Endothelial cell of umbilical vein (primary cell): ENCODE results near the gene BCAS3.

Experiments used
- POLR2A ChIP-seq: IDR thresholded peaks from 2 replicates; pipeline ENCODE4 v1.6.1; 2012; ENCODE audit warnings: low read depth, mild to moderate bottlenecking, control low read depth, low read length
- TF ChIP-seq, protein P1 (sequence below), 2 donors: IDR thresholded peaks; 1 replicate in 1 of 2; 2 replicates in 1 of 2; pipeline ENCODE4 v1.5.1; 2011; ENCODE audit warnings: low read length in 2 of 2, mild to moderate bottlenecking in 2 of 2, moderate library complexity in 2 of 2, control low read depth in 1 of 2, inconsistent platforms in 1 of 2, low read depth in 1 of 2; ENCODE audit not compliant: insufficient read depth in 1 of 2; ENCODE audit errors: extremely low read depth in 1 of 2

DNA sequence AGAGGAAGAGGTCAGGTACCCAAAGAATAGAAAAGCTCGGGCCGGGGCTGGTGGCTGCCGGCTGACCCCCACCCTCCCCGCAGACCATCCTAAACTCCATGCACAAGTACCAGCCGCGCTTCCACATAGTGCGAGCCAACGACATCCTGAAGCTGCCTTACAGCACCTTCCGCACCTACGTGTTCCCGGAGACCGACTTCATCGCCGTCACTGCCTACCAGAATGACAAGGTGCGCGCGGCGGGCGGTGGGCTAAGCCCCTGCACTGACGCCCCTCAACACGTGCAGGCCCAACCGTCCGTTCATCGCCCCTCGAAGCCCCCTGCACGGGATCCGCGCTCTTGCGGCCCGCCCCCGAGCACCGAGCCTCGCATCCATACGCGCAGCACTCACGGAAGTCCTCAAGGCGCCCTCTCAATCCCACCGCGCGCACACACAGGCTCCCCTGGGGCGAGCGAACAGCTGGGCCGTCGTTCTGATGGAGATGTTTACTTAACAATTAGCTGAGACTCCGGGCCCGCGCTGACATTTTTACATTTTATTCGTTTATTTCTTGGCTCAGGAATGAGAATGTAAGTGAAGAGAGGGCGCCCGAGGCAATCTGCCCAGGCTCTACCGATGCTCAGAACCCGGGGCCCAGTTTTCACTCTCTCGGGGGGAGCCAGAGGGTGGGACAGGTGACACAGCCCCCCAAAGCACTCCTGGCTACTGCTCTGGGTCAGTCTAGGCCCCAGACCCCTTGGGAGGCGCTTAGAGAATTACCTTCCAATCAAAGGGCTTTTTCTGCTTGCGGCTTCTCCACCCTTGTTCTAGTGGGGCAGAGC is 725.5 kb downstream of the BCAS3 start:
- TF ChIP-seq, protein P1, sequence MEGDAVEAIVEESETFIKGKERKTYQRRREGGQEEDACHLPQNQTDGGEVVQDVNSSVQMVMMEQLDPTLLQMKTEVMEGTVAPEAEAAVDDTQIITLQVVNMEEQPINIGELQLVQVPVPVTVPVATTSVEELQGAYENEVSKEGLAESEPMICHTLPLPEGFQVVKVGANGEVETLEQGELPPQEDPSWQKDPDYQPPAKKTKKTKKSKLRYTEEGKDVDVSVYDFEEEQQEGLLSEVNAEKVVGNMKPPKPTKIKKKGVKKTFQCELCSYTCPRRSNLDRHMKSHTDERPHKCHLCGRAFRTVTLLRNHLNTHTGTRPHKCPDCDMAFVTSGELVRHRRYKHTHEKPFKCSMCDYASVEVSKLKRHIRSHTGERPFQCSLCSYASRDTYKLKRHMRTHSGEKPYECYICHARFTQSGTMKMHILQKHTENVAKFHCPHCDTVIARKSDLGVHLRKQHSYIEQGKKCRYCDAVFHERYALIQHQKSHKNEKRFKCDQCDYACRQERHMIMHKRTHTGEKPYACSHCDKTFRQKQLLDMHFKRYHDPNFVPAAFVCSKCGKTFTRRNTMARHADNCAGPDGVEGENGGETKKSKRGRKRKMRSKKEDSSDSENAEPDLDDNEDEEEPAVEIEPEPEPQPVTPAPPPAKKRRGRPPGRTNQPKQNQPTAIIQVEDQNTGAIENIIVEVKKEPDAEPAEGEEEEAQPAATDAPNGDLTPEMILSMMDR (IDR thresholded peaks at IDR 0.05; ENCODE audit: extremely low read depth in 1 of 2, insufficient read depth in 1 of 2, low read depth in 1 of 2, low read length in 2 of 2), result no peak
- no peak for TF ChIP-seq POLR2A
